WTC11 (cell line): ENCODE results near the gene TDP1. TPM values are rescaled to one million over a fixed set of nuclear protein-coding genes. Genes with fewer than 3 reads are reported as not detected.

ENCODE experiments used
- ATAC-seq: fragments of 200-7000 bp; cut with Tn5 transposase; 2 replicates; pipeline ENCODE4 v1.10.0; 2021; ENCODE audit warnings: mild to moderate bottlenecking, moderate library complexity
- CTCF ChIA-PET: fragments of 300-600 bp; sonication (Branson Sonifier 250); formaldehyde crosslinking; loops from one replicate; lab custom pipeline; 2021; ENCODE audit warnings: antibody characterized with exemption; lab: Charles Lee
- POLR2A ChIA-PET: fragments of 350-600 bp; sonication (Branson Sonifier 250); formaldehyde crosslinking; loops from one replicate; lab custom pipeline; 2021; ENCODE audit warnings: antibody characterized with exemption; lab: Charles Lee
- DNase-seq: peaks from one replicate; pipeline ENCODE4 v3.0.0; 2021; ENCODE audit warnings: low spot score
- H3K27ac Mint-ChIP-seq: 2 replicates; pipeline ENCODE4 v1.8.0; 2021; ENCODE audit warnings: mixed read lengths
- H3K27me3 Mint-ChIP-seq: 2 replicates; pipeline ENCODE4 v1.8.0; 2021; ENCODE audit warnings: low read depth, mild to moderate bottlenecking, moderate library complexity, mixed read lengths
- H3K36me3 Mint-ChIP-seq: 2 replicates; pipeline ENCODE4 v1.8.0; 2021; ENCODE audit warnings: mixed read lengths
- H3K4me1 Mint-ChIP-seq: 2 replicates; pipeline ENCODE4 v1.8.0; 2022; ENCODE audit warnings: mixed read lengths
- H3K4me3 Mint-ChIP-seq: 2 replicates; pipeline ENCODE4 v1.8.0; 2021; ENCODE audit warnings: mild to moderate bottlenecking, moderate library complexity, mixed read lengths
- H3K9me3 Mint-ChIP-seq: 2 replicates; pipeline ENCODE4 v1.8.0; 2021; ENCODE audit warnings: mixed read lengths
- E2F4 ChIP-seq: sonication (generic); formaldehyde crosslinking; IDR thresholded peaks from 2 replicates; pipeline ENCODE4 v1.8.1; 2022; ENCODE audit warnings: low read depth, mild to moderate bottlenecking, moderate library complexity, missing genetic modification reagents, borderline replicate concordance
- E2F5 ChIP-seq: sonication (generic); formaldehyde crosslinking; IDR thresholded peaks from 2 replicates; pipeline ENCODE4 v1.8.1; 2022; ENCODE audit warnings: mild to moderate bottlenecking, moderate library complexity, missing genetic modification reagents
- GABPB1 ChIP-seq: sonication (generic); formaldehyde crosslinking; IDR thresholded peaks from 2 replicates; pipeline ENCODE4 v1.8.1; 2023; ENCODE audit warnings: mild to moderate bottlenecking, missing genetic modification reagents
- GRHL2 ChIP-seq: fragments of 250-450 bp; sonication (Bioruptor Pico); IDR thresholded peaks from 2 replicates; pipeline ENCODE4 v1.8.0; 2022; ENCODE audit warnings: mild to moderate bottlenecking, moderate library complexity; ENCODE audit not compliant: insufficient replicate concordance, severe bottlenecking
- HMGXB4 ChIP-seq: sonication (generic); formaldehyde crosslinking; IDR thresholded peaks from 2 replicates; pipeline ENCODE4 v1.8.1; 2023; ENCODE audit warnings: mild to moderate bottlenecking, moderate library complexity, missing genetic modification reagents
- MYBL2 ChIP-seq: sonication (generic); formaldehyde crosslinking; IDR thresholded peaks from 2 replicates; pipeline ENCODE4 v1.8.1; 2023; ENCODE audit warnings: mild to moderate bottlenecking, moderate library complexity, missing genetic modification reagents
- NFATC4 ChIP-seq: fragments of 250-450 bp; sonication (Bioruptor Pico); IDR thresholded peaks from 2 replicates; pipeline ENCODE4 v1.9.0; 2021; ENCODE audit warnings: mild to moderate bottlenecking
- NR1H2 ChIP-seq: sonication (generic); formaldehyde crosslinking; IDR thresholded peaks from 2 replicates; pipeline ENCODE4 v1.9.0; 2021; ENCODE audit warnings: mild to moderate bottlenecking, moderate library complexity, missing genetic modification reagents
- SMAD3 ChIP-seq: sonication (generic); formaldehyde crosslinking; IDR thresholded peaks from 2 replicates; pipeline ENCODE4 v1.8.0; 2022; ENCODE audit warnings: missing genetic modification reagents, mild to moderate bottlenecking, borderline replicate concordance
- SMAD4 ChIP-seq: sonication (generic); formaldehyde crosslinking; IDR thresholded peaks from 2 replicates; pipeline ENCODE4 v1.8.0; 2022; ENCODE audit warnings: mild to moderate bottlenecking, missing genetic modification reagents
- SP1 ChIP-seq: sonication (generic); formaldehyde crosslinking; conservative IDR thresholded peaks from 2 replicates; pipeline ENCODE4 v1.8.1; 2022; ENCODE audit warnings: missing genetic modification reagents
- TEAD4 ChIP-seq: sonication (generic); formaldehyde crosslinking; IDR thresholded peaks from 2 replicates; pipeline ENCODE4 v1.8.0; 2022; ENCODE audit warnings: mild to moderate bottlenecking, missing genetic modification reagents
- USF1 ChIP-seq: sonication (generic); formaldehyde crosslinking; IDR thresholded peaks from 2 replicates; pipeline ENCODE4 v1.8.0; 2022; ENCODE audit warnings: mild to moderate bottlenecking, missing genetic modification reagents
- ZBTB43 ChIP-seq: sonication (generic); formaldehyde crosslinking; IDR thresholded peaks from 2 replicates; pipeline ENCODE4 v1.8.1; 2023; ENCODE audit warnings: mild to moderate bottlenecking, missing genetic modification reagents
- ZNF138 ChIP-seq: sonication (generic); formaldehyde crosslinking; conservative IDR thresholded peaks from 2 replicates; pipeline ENCODE4 v1.8.1; 2022; ENCODE audit warnings: mild to moderate bottlenecking, moderate library complexity, missing genetic modification reagents
- ZNF219 ChIP-seq: sonication (generic); formaldehyde crosslinking; IDR thresholded peaks from 2 replicates; pipeline ENCODE4 v1.8.0; 2023; ENCODE audit warnings: missing genetic modification reagents, mild to moderate bottlenecking, borderline replicate concordance
- ZNF317 ChIP-seq: sonication (generic); formaldehyde crosslinking; IDR thresholded peaks from 2 replicates; pipeline ENCODE4 v1.8.1; 2023; ENCODE audit warnings: low read depth, mild to moderate bottlenecking, moderate library complexity, missing genetic modification reagents, borderline replicate concordance
- ZNF425 ChIP-seq: fragments of 250-450 bp; sonication (Bioruptor Pico); conservative IDR thresholded peaks from 2 replicates; pipeline ENCODE4 v1.9.0; 2021; ENCODE audit warnings: mild to moderate bottlenecking
- total RNA-seq: library from RNA; stranded (reverse); gene quantifications from 3 replicates; pipeline ENCODE4 v1.2.3, GENCODE V29; 2021

Gene TDP1
- total RNA-seq, 1 experiment from 2014 or later: 59.8 TPM

- H3K9me3 Mint-ChIP-seq: no peaks in the 10 kb centered on the region
- CTCF ChIA-PET: no interaction called here
- DNase-seq: no peak
- POLR2A ChIA-PET: no interaction called here
- H3K4me1 Mint-ChIP-seq: no peaks in the 10 kb centered on the region
- no peak overlapping the region for H3K4me3 Mint-ChIP-seq
- no peak overlapping the region for H3K27ac Mint-ChIP-seq
- H3K27me3 Mint-ChIP-seq: peaks cover 12% of the 10 kb centered on the region
- H3K36me3 Mint-ChIP-seq: no peaks in the 10 kb centered on the region
- ATAC-seq: no peak
- no peak for TF ChIP-seq ZNF219 (CRISPR knock-in tag)
- TF ChIP-seq SP1 (CRISPR knock-in tag): no peak
- no peak for TF ChIP-seq TEAD4 (CRISPR knock-in tag)
- TF ChIP-seq NFATC4: no peak
- TF ChIP-seq USF1 (CRISPR knock-in tag): no peak
- no peak for TF ChIP-seq SMAD3
- no peak for TF ChIP-seq HMGXB4 (CRISPR knock-in tag)
- TF ChIP-seq ZBTB43 (CRISPR knock-in tag): no peak
- no peak for TF ChIP-seq ZNF138
- TF ChIP-seq SMAD4 (CRISPR knock-in tag): no peak
- TF ChIP-seq E2F4 (CRISPR knock-in tag): no peak
- no peak for TF ChIP-seq ZNF425 (CRISPR knock-in tag)
- TF ChIP-seq MYBL2: no peak
- no peak for TF ChIP-seq E2F5 (CRISPR knock-in tag)
- TF ChIP-seq, all 79 proteins: peak for 0
Measured at GRCh38 chr14:90079576-90079975, 123.8 kb downstream of the TDP1 start.

GRCh38 chr14:90087433-90087832 is 131.7 kb downstream of the TDP1 start:
- POLR2A ChIA-PET: no interaction called here

More at GRCh38 chr14:90087433-90087832, 131.7 kb downstream of the TDP1 start:
- H3K27me3 Mint-ChIP-seq: peaks cover 8% of the 10 kb centered on the region
- H3K4me1 Mint-ChIP-seq: peaks cover 12% of the 10 kb centered on the region
- H3K9me3 Mint-ChIP-seq: peaks cover 16% of the 10 kb centered on the region
- ATAC-seq (no peak), DNase-seq (no peak)
- no peak for TF ChIP-seq GRHL2 (CRISPR knock-in tag)
- no peak for TF ChIP-seq NR1H2
- TF ChIP-seq GABPB1 (CRISPR knock-in tag): peak; percentile 74
- no peak for TF ChIP-seq ZNF317 (CRISPR knock-in tag)
- no peak overlapping the region for H3K4me3 Mint-ChIP-seq
- H3K36me3 Mint-ChIP-seq: peaks cover 7% of the 10 kb centered on the region
- CTCF ChIA-PET: no interaction called here
- no peak overlapping the region for H3K27ac Mint-ChIP-seq
